Thymus (tissue), 11 donors: Measurements from ENCODE around the gene CSF1R. TPM values are rescaled to one million over a fixed set of nuclear protein-coding genes. Genes with fewer than 3 reads are reported as not detected.

Experiments used
- DNase-seq, 9 donors: peaks; one replicate each; pipeline ENCODE4 v3.0.0-alpha.2; 2013; ENCODE audit warnings: low spot score in 9 of 9, low read depth in 6 of 9, missing footprints in 1 of 9
- H3K27ac ChIP-seq, 2 donors: one replicate each; pipeline ENCODE4 v1.5.1; 2013; ENCODE audit warnings: control low read depth in 1 of 2, low read depth in 1 of 2, low read length in 1 of 2, mild to moderate bottlenecking in 1 of 2, moderate library complexity in 1 of 2
- H3K27me3 ChIP-seq, 2 donors: one replicate each; pipeline ENCODE4 v1.5.1; 2013; ENCODE audit warnings: low read length in 1 of 2; ENCODE audit not compliant: control insufficient read depth in 2 of 2, insufficient read depth in 1 of 2
- H3K36me3 ChIP-seq, 2 donors: one replicate each; pipeline ENCODE4 v1.5.1; 2013; ENCODE audit warnings: low read length in 1 of 2, mild to moderate bottlenecking in 1 of 2, moderate library complexity in 1 of 2; ENCODE audit not compliant: control insufficient read depth in 2 of 2, insufficient read depth in 2 of 2
- H3K4me1 ChIP-seq, 2 donors: one replicate each; pipeline ENCODE4 v1.5.1; 2013; ENCODE audit warnings: low read length in 2 of 2; ENCODE audit not compliant: control insufficient read depth in 2 of 2, insufficient read depth in 2 of 2
- H3K4me3 ChIP-seq, 2 donors: one replicate each; pipeline ENCODE4 v1.5.1; 2013; ENCODE audit warnings: low read length in 2 of 2, control low read depth in 1 of 2, mild to moderate bottlenecking in 1 of 2
- H3K9me3 ChIP-seq, 2 donors: one replicate each; pipeline ENCODE4 v1.5.1; 2013; ENCODE audit warnings: low read length in 1 of 2, mild to moderate bottlenecking in 1 of 2; ENCODE audit not compliant: control insufficient read depth in 2 of 2, insufficient read depth in 1 of 2
- WGBS: extraction: QIAGEN DNeasy Blood & Tissue Kit; methylation state at CpG from one replicate; pipeline ENCODE4 v1.1.7; 2013; 5-methylcytosine and 5-hydroxymethylcytosine counted together
- polyA plus RNA-seq: library from polyadenylated mRNA; stranded (reverse); fragments of 200-250 nt; gene quantifications from one replicate; pipeline ENCODE4 v1.2.3, GENCODE V29; 2013
- total RNA-seq: library from RNA; stranded (reverse); fragments of 120-200 nt; gene quantifications from one replicate; pipeline ENCODE4 v1.2.4, GENCODE V29; 2013
- donor health status: healthy.

The CSF1R gene
- total and polyA plus RNA-seq, 2 donors = 7.3 to 7.6 TPM

DNA sequence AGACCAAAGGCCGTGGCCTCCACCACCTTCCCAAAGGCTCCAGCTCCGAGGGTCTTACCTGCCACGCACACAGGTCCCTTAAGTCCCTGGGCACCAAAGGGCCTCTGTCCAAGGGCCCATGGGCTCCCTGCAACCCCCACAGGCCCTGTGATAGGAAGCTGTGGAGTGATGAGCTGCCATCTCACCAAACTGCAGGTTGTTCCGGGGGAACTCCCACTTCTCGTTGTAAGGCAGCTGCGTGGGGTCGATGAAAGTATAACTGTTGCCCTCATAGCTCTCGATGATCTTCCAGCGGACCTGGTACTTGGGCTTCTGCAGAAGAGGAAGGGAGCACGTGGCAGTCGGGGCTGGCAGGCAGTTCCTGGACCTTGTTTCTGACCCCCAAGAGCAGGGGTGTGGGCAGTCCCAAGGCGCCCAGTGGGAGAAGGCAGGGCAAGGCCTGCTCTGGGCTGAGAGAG, 24.8 kb downstream of the CSF1R start:
- Histone ChIP-seq H3K36me3 (no peaks in the 10 kb centered on the region), H3K27me3 (no peaks in the 10 kb centered on the region), H3K27ac (no peak overlapping the region), H3K4me3 (no peak overlapping the region), H3K4me1 (peaks cover 0 to 1% of the 10 kb centered on the region in 2 donors), H3K9me3 (no peaks in the 10 kb centered on the region)
- WGBS = 93% methylated on average over 12 of the region's 12 CpGs
- DNase-seq = no peak

GRCh38 chr5:150060471-150060870, 25.9 kb downstream of the CSF1R start:
- Histone ChIP-seq H3K9me3 (no peaks in the 10 kb centered on the region), H3K27ac (no peak overlapping the region), H3K4me3 (no peak overlapping the region), H3K27me3 (no peaks in the 10 kb centered on the region), H3K36me3 (peaks cover 0 to 3% of the 10 kb centered on the region in 2 donors), H3K4me1 (no peaks in the 10 kb centered on the region)
- no peak for DNase-seq
- WGBS = 92% methylated on average over 7 of the region's 7 CpGs

DNA sequence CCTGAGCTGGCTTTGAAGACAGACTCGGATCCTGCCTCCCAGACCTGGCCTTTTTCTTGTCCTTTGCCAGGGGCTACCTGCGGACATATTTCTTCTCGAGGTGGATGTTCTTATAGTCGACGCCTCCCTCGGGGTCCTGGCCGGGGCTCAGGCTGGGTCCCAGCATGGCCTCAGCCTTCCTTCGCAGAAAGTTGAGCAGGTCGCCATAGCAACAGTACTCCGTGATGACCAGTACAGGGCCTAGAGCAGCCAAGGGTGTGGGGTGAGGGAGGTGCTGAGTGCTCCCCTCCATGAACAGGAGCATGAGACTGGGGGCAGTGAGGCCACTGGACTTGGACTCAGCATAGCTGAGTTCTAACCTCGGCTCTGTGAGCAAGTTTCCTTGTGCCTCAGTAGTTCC, 26.7 kb downstream of the CSF1R start:
- no peak for DNase-seq
- Histone ChIP-seq H3K4me1 (no peaks in the 10 kb centered on the region), H3K27me3 (no peaks in the 10 kb centered on the region), H3K36me3 (peaks cover 6 to 7% of the 10 kb centered on the region in 2 donors), H3K9me3 (no peaks in the 10 kb centered on the region), H3K4me3 (no peak overlapping the region), H3K27ac (no peak overlapping the region)
- 97% methylated on average over 11 of the region's 11 CpGs for WGBS

DNA sequence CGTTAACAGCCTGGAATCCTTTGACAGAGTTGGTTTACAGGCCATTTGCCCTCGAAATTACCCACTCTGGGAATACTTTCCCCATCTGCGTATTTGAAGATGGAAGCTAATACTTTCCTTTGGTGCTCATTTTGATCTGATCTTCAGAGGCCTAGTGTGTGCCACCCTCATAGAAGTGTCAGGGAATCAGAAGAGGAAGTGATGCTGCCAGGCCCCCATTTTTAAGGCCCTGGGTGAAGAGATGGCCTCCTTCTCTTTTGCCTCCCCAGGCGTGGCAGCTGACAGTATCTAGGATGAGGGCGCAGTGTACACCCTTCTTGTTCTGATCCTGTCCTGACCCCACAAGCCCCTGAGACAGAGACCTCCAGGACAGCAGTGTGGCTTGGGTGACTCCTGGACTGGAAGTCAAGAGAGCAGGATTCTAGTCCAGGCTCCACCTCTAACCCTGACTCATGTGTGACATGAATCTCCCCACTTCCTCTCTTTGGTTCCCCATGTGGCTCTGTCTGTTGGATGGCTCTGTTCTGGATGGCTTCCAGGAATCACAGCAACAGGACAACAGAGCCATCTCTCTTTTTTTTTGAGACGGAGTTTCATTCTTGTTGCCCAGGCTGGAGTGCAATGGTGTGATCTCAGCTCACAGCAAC, 27.8 kb downstream of the CSF1R start:
- DNase-seq = peak in 1 of 9 donors; percentile 32
- Histone ChIP-seq H3K9me3 (no peaks in the 10 kb centered on the region), H3K4me1 (no peaks in the 10 kb centered on the region), H3K4me3 (no peak overlapping the region), H3K36me3 (peaks cover 14 to 17% of the 10 kb centered on the region in 2 donors), H3K27me3 (no peaks in the 10 kb centered on the region), H3K27ac (no peak overlapping the region)
- WGBS = 93% methylated on average over 6 of the region's 6 CpGs

DNA sequence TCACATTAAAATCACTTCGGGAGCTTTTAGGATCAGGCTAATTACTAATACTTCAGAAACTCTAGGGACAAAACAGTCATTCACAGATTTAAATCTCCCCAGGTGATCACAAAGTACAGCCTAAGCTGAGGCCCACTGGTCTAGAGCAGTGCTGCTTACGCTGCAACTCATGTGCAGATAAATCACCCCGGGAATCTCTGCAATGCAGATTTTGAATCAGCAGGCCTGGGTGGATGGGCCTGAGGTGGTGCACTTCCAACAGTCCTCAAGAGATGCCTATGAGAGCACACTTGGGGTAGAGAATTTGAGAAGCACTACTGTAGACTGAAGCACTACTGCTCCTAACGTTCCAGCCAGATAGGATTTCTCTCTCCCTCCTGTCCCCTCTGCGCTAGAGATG, 28.4 kb downstream of the CSF1R start:
- H3K36me3 ChIP-seq = peaks cover 20 to 23% of the 10 kb centered on the region in 2 donors
- no peaks in the 10 kb centered on the region for H3K27me3 ChIP-seq
- no peak for DNase-seq
- H3K4me1 ChIP-seq = no peaks in the 10 kb centered on the region
- no peaks in the 10 kb centered on the region for H3K9me3 ChIP-seq
- WGBS = 94% methylated on average over 5 of the region's 5 CpGs
- no peak overlapping the region for H3K4me3 ChIP-seq
- no peak overlapping the region for H3K27ac ChIP-seq

- no peak overlapping the region for H3K4me3 ChIP-seq
- H3K27me3 ChIP-seq = no peaks in the 10 kb centered on the region
- no peaks in the 10 kb centered on the region for H3K4me1 ChIP-seq
- H3K9me3 ChIP-seq = no peaks in the 10 kb centered on the region
- H3K27ac ChIP-seq = no peak overlapping the region
- H3K36me3 ChIP-seq = peaks cover 25 to 28% of the 10 kb centered on the region in 2 donors
- WGBS = 99% methylated on average over 2 of the region's 2 CpGs
- no peak for DNase-seq
These were observed 28.8 kb downstream of the CSF1R start for GRCh38 chr5:150057511-150057910.

DNA sequence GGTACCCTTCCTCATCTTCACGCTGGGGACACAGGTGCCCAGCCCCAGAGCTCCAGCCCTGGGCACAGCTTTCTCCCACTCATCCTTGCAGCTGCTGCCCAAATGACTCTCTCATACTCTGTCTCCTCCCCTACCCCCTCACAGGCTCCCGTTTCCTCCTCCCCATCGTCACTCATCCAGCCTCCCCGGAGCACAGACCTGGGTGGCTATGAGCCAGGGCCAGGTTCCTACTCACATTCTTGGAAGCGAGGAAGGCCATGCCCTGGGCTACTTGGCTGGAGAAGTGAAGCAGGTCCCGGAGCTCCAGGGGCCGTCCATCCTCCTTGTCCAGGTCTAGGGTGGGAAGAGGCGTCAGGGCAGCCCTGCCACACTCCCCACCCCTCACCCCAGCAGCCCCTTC, 29.3 kb downstream of the CSF1R start:
- no peaks in the 10 kb centered on the region for H3K27me3 ChIP-seq
- no peaks in the 10 kb centered on the region for H3K9me3 ChIP-seq
- DNase-seq = no peak
- H3K36me3 ChIP-seq = peaks cover 30 to 32% of the 10 kb centered on the region in 2 donors
- 96% methylated on average over 8 of the region's 8 CpGs for WGBS
- no peak overlapping the region for H3K4me3 ChIP-seq
- H3K4me1 ChIP-seq = no peaks in the 10 kb centered on the region
- no peak overlapping the region for H3K27ac ChIP-seq

DNA sequence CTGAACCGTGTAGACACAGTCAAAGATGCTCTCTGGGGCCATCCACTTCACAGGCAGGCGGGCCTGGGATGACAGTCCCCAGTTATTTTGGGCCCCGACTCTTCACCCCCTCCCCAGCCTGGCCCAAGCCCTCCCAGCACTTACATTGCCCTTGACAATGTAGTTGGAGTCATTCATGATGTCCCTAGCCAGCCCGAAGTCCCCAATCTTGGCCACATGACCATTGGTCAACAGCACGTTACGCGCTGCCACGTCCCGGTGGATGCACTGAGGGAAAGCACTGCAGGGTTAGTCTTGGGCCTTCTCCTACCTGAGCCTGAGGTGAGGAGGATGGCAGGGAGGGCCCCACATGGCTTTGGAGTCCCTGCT, 30.3 kb downstream of the CSF1R start:
- H3K36me3 ChIP-seq = peaks cover 40 to 42% of the 10 kb centered on the region in 2 donors
- DNase-seq = no peak
- H3K4me1 ChIP-seq = no peaks in the 10 kb centered on the region
- 98% methylated on average over 9 of the region's 9 CpGs for WGBS
- H3K27me3 ChIP-seq = no peaks in the 10 kb centered on the region
- no peak overlapping the region for H3K4me3 ChIP-seq
- H3K27ac ChIP-seq = no peak overlapping the region
- no peaks in the 10 kb centered on the region for H3K9me3 ChIP-seq

DNA sequence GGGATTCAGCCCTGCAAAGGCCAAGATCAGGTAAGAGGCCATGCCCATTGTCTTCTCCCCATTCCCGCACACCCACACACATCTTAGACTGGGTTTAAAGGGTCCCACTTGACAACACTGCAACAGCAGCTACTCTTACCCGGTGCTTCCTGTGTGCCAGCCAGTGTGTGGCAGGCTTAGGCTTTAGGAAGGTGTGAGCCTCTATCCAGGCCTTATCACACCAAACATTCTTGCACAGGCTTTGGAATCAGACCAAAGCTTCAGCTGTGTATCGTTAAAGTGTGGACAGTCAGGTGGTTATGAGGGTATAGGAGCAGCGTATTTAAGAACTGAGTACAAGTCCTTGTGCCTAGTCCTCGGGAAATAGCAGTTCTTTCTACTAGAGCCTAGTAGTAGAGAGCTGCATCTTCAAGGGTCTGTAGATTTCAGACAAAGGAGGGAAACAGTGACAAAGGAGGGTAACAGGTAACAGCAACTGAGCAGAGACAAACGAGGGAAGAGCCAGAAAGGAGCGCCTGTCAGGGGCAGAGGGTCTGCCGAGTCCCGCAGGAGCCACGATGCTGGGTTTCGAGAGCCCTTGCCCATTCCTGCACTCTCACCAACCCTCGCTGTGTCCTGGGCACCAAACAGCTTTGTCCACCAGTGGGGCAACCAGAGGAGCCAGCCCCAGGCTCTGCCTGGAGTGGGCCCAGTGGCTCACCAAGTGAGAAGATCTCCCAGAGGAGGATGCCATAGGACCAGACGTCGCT, 30.9 kb downstream of the CSF1R start:
- Histone ChIP-seq H3K27ac (no peak overlapping the region), H3K4me3 (no peak overlapping the region)
- no peak for DNase-seq

More for the DNA sequence above, 30.9 kb downstream of the CSF1R start:
- Histone ChIP-seq H3K36me3 (peaks cover 45 to 48% of the 10 kb centered on the region in 2 donors), H3K4me1 (no peaks in the 10 kb centered on the region), H3K9me3 (no peaks in the 10 kb centered on the region), H3K27me3 (no peaks in the 10 kb centered on the region)
- 88% methylated on average over 14 of the region's 14 CpGs for WGBS
